PC-9 (cell line): ENCODE results near the gene PRICKLE3. TPM values are rescaled to one million over a fixed set of nuclear protein-coding genes. Genes with fewer than 3 reads are reported as not detected.

Source experiments
- BruUV-seq: library from RNA; stranded (reverse); fragments of 400-500 nt; replicated peaks from 2 replicates; lab custom pipeline; 2021; lab: Mats Ljungman, UMichigan
- CTCF ChIA-PET: fragments of 300-600 bp; sonication (Branson Sonifier 250); formaldehyde crosslinking; loops from one replicate; lab custom pipeline; 2022; ENCODE audit warnings: antibody characterized with exemption; lab: Charles Lee
- POLR2A ChIA-PET: fragments of 300-600 bp; sonication (Branson Sonifier 250); formaldehyde crosslinking; loops from one replicate; lab custom pipeline; 2022; ENCODE audit warnings: antibody characterized with exemption; ENCODE audit not compliant: unreplicated experiment; lab: Charles Lee
- DNase-seq, 2 experiments: peaks; one replicate each; pipeline versions ENCODE4 v3.0.0 to v3.0.0-alpha.2; 2015 to 2022; ENCODE audit warnings: mixed read lengths in 1 of 2
- H2AFZ ChIP-seq: fragments of 200-600 bp; sonication (generic); 2 replicates; pipeline ENCODE4 v1.8.1; 2017; ENCODE audit warnings: antibody characterized with exemption
- H3F3A ChIP-seq: fragments of 200-600 bp; sonication (generic); 2 replicates; pipeline ENCODE4 v1.8.1; 2017; ENCODE audit warnings: antibody characterized with exemption, mild to moderate bottlenecking, low read depth; ENCODE audit not compliant: insufficient read depth
- H3K27ac ChIP-seq: fragments of 200-600 bp; sonication (generic); 2 replicates; pipeline ENCODE4 v1.6.1; 2016; ENCODE audit warnings: mixed run types
- H3K27me3 ChIP-seq: fragments of 200-600 bp; sonication (generic); 2 replicates; pipeline ENCODE4 v1.6.1; 2016; ENCODE audit warnings: low read depth, mixed run types; ENCODE audit not compliant: insufficient read depth
- H3K36me3 ChIP-seq: fragments of 200-600 bp; sonication (generic); 2 replicates; pipeline ENCODE4 v1.6.1; 2016; ENCODE audit warnings: low read depth, mixed run types
- H3K4me1 ChIP-seq: fragments of 200-600 bp; sonication (generic); replicated peaks from 2 replicates; pipeline ENCODE4 v1.6.1; 2016; ENCODE audit warnings: mixed run types; ENCODE audit not compliant: insufficient read depth
- H3K4me2 ChIP-seq: fragments of 200-600 bp; sonication (generic); 2 replicates; pipeline ENCODE4 v1.6.1; 2017; ENCODE audit warnings: mixed run types
- H3K4me3 ChIP-seq: fragments of 200-600 bp; sonication (generic); 2 replicates; pipeline ENCODE4 v1.6.1; 2016; ENCODE audit warnings: mixed run types
- H3K79me2 ChIP-seq: fragments of 200-600 bp; sonication (generic); 2 replicates; pipeline ENCODE4 v1.6.1; 2017; ENCODE audit warnings: low read depth, mixed run types
- H3K9me2 ChIP-seq: fragments of 200-600 bp; sonication (generic); 2 replicates; pipeline ENCODE4 v1.8.1; 2017; ENCODE audit warnings: mild to moderate bottlenecking; ENCODE audit not compliant: insufficient read depth
- H3K9me3 ChIP-seq: fragments of 200-600 bp; sonication (generic); 2 replicates; pipeline ENCODE4 v1.8.1; 2016; ENCODE audit warnings: low read depth; ENCODE audit not compliant: insufficient read depth
- H4K20me1 ChIP-seq: fragments of 200-600 bp; sonication (generic); 2 replicates; pipeline ENCODE4 v1.8.1; 2017; ENCODE audit not compliant: insufficient read depth
- EZH2 ChIP-seq: fragments of 200-600 bp; sonication (generic); IDR thresholded peaks from 2 replicates; pipeline ENCODE4 v1.8.0; 2017; ENCODE audit warnings: antibody characterized with exemption, low read depth
- intact Hi-C: fragments of 100-400 bp; cut with micrococcal nuclease; formaldehyde crosslinking; loops from one replicate; pipeline ENCODE4 v1.10.0; 2022; ENCODE audit not compliant: unreplicated experiment
- total RNA-seq: library from RNA; stranded (reverse); gene quantifications from 2 replicates; pipeline ENCODE4 v1.2.3, GENCODE V29; 2021
- TF ChIP-seq, protein P1 (sequence below): fragments of 200-600 bp; sonication (generic); conservative IDR thresholded peaks from 2 replicates; pipeline ENCODE4 v1.6.1; 2017; ENCODE audit warnings: mixed run types, antibody characterized with exemption, mild to moderate bottlenecking, moderate library complexity

The PRICKLE3 gene
- total RNA-seq, 1 experiment from 2014 or later = 13.5 TPM

DNA sequence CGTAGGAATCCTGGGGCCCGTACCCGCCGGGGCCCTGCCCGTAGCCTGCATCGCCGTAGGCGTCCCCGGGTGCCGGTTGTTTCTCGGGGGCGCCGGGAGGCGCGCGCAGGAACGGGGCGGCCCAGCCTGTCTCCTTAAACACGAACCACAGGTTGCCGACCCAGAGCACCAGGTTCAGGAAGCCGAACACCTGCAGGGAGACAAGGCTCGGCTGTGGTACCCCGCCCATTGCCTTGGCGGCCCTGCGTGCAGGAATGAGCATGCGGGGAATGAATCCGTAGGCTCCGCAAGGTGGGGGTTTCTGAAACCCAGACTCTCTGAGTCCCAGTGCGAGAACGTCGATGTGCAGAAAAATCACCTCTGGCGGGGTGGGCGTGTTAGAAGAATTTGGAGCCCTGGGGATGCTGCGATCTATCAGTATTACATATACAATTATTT lies 5.4 kb upstream of the PRICKLE3 start:
- Histone ChIP-seq H3K4me2 (peak overlapping the region; percentile 54), H3K9me2 (no peaks in the 10 kb centered on the region), H2AFZ (0 out of 2 replicates have a peak overlapping the region, but pooled peaks have one; percentile 48), H3K36me3 (no peaks in the 10 kb centered on the region), H3K4me1 (no peaks in the 10 kb centered on the region), H3F3A (no peaks in the 10 kb centered on the region), H3K9me3 (no peaks in the 10 kb centered on the region), H3K27ac (0 out of 2 replicates have a peak overlapping the region, but pooled peaks have one; percentile 23), H3K4me3 (peak overlapping the region; percentile 57; the same call in 1 of the 2 replicates), H4K20me1 (no peaks in the 10 kb centered on the region), H3K27me3 (no peaks in the 10 kb centered on the region), H3K79me2 (no peaks in the 10 kb centered on the region)
- BruUV-seq = TSS peak; percentile 83
- ChIA-PET POLR2A (interaction anchor here (0.6 to 1.4 kb wide), 6 partner anchors 43 to 913 kb away, joined by 3 to 14 read pairs (median 8); partner anchors contain the start of genes CCDC22 and PPP1R3F), CTCF (interaction anchor here (1.0 kb wide), 1 partner anchor 36 kb away, joined by 3 read pairs; no protein-coding TSS in a partner anchor)
- DNase-seq = no peak
- intact Hi-C loops = loop anchor here (2.0 kb wide), 1 partner anchor 77 kb away; the partner anchor contains the start of gene PPP1R3F
- TF ChIP-seq EZH2 = no peak
- TF ChIP-seq, protein P1, sequence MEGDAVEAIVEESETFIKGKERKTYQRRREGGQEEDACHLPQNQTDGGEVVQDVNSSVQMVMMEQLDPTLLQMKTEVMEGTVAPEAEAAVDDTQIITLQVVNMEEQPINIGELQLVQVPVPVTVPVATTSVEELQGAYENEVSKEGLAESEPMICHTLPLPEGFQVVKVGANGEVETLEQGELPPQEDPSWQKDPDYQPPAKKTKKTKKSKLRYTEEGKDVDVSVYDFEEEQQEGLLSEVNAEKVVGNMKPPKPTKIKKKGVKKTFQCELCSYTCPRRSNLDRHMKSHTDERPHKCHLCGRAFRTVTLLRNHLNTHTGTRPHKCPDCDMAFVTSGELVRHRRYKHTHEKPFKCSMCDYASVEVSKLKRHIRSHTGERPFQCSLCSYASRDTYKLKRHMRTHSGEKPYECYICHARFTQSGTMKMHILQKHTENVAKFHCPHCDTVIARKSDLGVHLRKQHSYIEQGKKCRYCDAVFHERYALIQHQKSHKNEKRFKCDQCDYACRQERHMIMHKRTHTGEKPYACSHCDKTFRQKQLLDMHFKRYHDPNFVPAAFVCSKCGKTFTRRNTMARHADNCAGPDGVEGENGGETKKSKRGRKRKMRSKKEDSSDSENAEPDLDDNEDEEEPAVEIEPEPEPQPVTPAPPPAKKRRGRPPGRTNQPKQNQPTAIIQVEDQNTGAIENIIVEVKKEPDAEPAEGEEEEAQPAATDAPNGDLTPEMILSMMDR = no peak

DNA sequence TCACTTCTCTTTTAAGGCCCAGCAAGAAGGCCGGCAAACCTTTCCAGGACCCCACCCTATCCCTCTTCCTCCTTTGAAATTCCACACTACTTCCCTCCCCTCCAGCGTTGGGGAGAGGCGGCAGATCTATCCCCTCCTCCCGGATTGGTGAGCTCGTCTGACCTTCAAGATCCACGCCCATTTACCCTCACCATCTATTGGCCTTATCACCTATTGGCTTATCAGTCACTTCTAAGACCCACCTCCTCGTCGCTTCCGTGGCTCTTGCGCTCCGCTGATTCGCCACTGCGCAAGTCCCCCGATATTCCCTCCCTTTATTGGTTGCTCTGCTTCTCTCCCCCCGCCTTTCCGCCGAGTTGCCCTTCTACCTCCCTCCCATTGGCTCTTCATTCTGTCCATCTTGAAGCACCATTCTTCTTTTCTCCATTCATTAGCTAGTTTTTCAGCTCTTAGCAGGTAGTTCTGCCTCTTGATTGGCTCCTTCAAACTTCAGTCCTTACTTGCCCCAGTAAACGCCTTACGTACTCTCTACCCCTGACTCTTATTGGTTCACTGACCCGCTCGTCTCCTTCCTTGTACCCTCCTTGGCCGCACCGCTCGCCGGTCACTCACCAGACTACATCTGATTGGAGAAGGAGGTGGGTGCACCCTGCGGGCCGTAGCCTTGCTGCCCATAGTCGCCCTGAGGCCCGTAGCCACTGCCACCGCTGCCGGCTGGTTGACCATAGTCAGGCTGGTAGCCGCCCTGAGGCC lies 4.8 kb upstream of the PRICKLE3 start:
- intact Hi-C loops = loop anchor here (2.0 kb wide), 1 partner anchor 78 kb away; the partner anchor contains the start of gene PPP1R3F
- H3K36me3 ChIP-seq = no peaks in the 10 kb centered on the region
- no peaks in the 10 kb centered on the region for H4K20me1 ChIP-seq
- ChIA-PET CTCF (interaction anchor here (1.0 kb wide), 1 partner anchor 35 kb away, joined by 3 read pairs; no protein-coding TSS in a partner anchor), POLR2A (interaction anchor here (0.5 to 1.4 kb wide), 10 partner anchors 10 to 913 kb away, joined by 3 to 14 read pairs (median 6); partner anchors contain the start of genes CCDC22 and PPP1R3F)
- peak overlapping the region; percentile 54; the same call in 1 of the 2 replicates for H3K4me2 ChIP-seq
- no peaks in the 10 kb centered on the region for H3K9me3 ChIP-seq
- BruUV-seq = no TSS peak
- H3K4me3 ChIP-seq = peak overlapping the region; percentile 57; the same call in 1 of the 2 replicates
- 0 out of 2 replicates have a peak overlapping the region, but pooled peaks have one; percentile 48 for H2AFZ ChIP-seq
- H3K4me1 ChIP-seq = no peaks in the 10 kb centered on the region
- peak overlapping the region; percentile 60; the same call in 1 of the 2 replicates for H3K27ac ChIP-seq
- H3K27me3 ChIP-seq = no peaks in the 10 kb centered on the region
- H3K79me2 ChIP-seq = no peaks in the 10 kb centered on the region
- H3F3A ChIP-seq = no peaks in the 10 kb centered on the region
- no peak for TF ChIP-seq EZH2
- TF ChIP-seq, protein P1 = no peak
- H3K9me2 ChIP-seq = no peaks in the 10 kb centered on the region
- DNase-seq = peak; percentile 79 to 95

DNA sequence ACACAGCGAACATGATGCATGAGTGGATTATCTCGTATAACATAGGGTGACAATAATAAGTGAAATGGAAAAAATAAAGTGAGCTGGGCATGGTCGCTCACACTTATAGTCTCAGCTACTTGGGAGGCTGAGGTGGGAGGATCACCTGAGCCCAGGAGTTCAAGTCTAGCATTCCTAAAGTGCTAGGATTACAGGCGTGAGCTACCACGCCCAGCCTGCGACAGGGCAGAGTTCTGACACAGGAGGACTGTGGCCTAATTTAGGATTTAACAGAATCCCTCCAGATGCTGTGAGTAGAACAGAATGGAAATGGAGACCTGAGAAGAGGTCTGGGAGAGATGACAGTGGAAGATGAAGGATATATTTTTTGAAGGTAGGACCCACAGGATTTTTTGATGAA lies 3.4 kb upstream of the PRICKLE3 start:
- H3K79me2 ChIP-seq = 0 out of 2 replicates have a peak, but pooled peaks cover 6% of the 10 kb centered on the region
- no peaks in the 10 kb centered on the region for H3K9me3 ChIP-seq
- TF ChIP-seq EZH2 = no peak
- TF ChIP-seq, protein P1 = no peak
- BruUV-seq = no TSS peak
- H2AFZ ChIP-seq = no peak overlapping the region
- no peaks in the 10 kb centered on the region for H4K20me1 ChIP-seq
- CTCF ChIA-PET = interaction anchor here (0.5 kb wide), 1 partner anchor 93 kb away, joined by 4 read pairs; no protein-coding TSS in a partner anchor
- H3K4me1 ChIP-seq = no peaks in the 10 kb centered on the region
- H3K9me2 ChIP-seq = no peaks in the 10 kb centered on the region
- H3K36me3 ChIP-seq = no peaks in the 10 kb centered on the region
- DNase-seq = no peak
- POLR2A ChIA-PET = interaction anchor here (0.7 to 0.9 kb wide), 2 partner anchors 22 to 79 kb away, joined by 5 to 12 read pairs; no protein-coding TSS in a partner anchor
- intact Hi-C loops = loop anchor here (2.0 to 10.0 kb wide), 2 partner anchors 79 to 145 kb away; partner anchors contain the start of genes PPP1R3F and TFE3
- H3F3A ChIP-seq = no peaks in the 10 kb centered on the region
- H3K27me3 ChIP-seq = no peaks in the 10 kb centered on the region
- H3K4me3 ChIP-seq = peak overlapping the region; percentile 49; the same call in 1 of the 2 replicates
- peak overlapping the region; percentile 38 for H3K4me2 ChIP-seq
- no peak overlapping the region for H3K27ac ChIP-seq
